ENCODE data around the gene KDM1B. TPM values are rescaled to one million over a fixed set of nuclear protein-coding genes. Genes with fewer than 3 reads are reported as not detected.

Gene KDM1B
- total and polyA plus RNA-seq, 9 of the 15 experiments (the other 6 are each of a cell fraction or from before 2014, with no cell fraction given) = 1.4 to 58.9 (median 36.3) TPM

- TF ChIP-seq, protein P1, sequence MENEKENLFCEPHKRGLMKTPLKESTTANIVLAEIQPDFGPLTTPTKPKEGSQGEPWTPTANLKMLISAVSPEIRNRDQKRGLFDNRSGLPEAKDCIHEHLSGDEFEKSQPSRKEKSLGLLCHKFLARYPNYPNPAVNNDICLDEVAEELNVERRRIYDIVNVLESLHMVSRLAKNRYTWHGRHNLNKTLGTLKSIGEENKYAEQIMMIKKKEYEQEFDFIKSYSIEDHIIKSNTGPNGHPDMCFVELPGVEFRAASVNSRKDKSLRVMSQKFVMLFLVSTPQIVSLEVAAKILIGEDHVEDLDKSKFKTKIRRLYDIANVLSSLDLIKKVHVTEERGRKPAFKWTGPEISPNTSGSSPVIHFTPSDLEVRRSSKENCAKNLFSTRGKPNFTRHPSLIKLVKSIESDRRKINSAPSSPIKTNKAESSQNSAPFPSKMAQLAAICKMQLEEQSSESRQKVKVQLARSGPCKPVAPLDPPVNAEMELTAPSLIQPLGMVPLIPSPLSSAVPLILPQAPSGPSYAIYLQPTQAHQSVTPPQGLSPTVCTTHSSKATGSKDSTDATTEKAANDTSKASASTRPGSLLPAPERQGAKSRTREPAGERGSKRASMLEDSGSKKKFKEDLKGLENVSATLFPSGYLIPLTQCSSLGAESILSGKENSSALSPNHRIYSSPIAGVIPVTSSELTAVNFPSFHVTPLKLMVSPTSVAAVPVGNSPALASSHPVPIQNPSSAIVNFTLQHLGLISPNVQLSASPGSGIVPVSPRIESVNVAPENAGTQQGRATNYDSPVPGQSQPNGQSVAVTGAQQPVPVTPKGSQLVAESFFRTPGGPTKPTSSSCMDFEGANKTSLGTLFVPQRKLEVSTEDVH (IDR thresholded peaks at IDR 0.05; ENCODE audit: low read depth, partially characterized antibody) = no peak
- TF ChIP-seq ZNF232 (CRISPR knock-in tag; IDR thresholded peaks at IDR 0.05) (no peak), GATAD2B (IDR thresholded peaks at IDR 0.05; ENCODE audit: borderline replicate concordance) (peak; percentile 84; the same call in 1 of the 2 replicates), MBD2 (IDR thresholded peaks at IDR 0.05; ENCODE audit: borderline replicate concordance, low read depth) (no peak), NR0B1 (IDR thresholded peaks at IDR 0.05; ENCODE audit: partially characterized antibody) (no peak), ETS2 (tag; IDR thresholded peaks at IDR 0.05; ENCODE audit: borderline replicate concordance, poor library complexity, severe bottlenecking) (no peak), E2F6 (IDR thresholded peaks at IDR 0.05; ENCODE audit: borderline replicate concordance in 1 of 2, extremely low read depth in 1 of 2, insufficient read depth in 1 of 2, insufficient read length in 1 of 2, low read depth in 1 of 2, low read length in 1 of 2, poor library complexity in 1 of 2, severe bottlenecking in 1 of 2) (peak in 1 of 2 experiments; percentile 67), ZNF146 (CRISPR knock-in tag; IDR thresholded peaks at IDR 0.05; ENCODE audit: unreplicated experiment) (no peak), PHF21A (IDR thresholded peaks at IDR 0.05; ENCODE audit: borderline replicate concordance, low read depth) (no peak), MCM3 (IDR thresholded peaks at IDR 0.05) (no peak), NUFIP1 (IDR thresholded peaks at IDR 0.05; ENCODE audit: partially characterized antibody) (no peak), CTBP1 (IDR thresholded peaks at IDR 0.05; ENCODE audit: borderline replicate concordance) (peak; percentile 99), DNMT1 (IDR thresholded peaks at IDR 0.05) (no peak)
- TF ChIP-seq, protein P2, sequence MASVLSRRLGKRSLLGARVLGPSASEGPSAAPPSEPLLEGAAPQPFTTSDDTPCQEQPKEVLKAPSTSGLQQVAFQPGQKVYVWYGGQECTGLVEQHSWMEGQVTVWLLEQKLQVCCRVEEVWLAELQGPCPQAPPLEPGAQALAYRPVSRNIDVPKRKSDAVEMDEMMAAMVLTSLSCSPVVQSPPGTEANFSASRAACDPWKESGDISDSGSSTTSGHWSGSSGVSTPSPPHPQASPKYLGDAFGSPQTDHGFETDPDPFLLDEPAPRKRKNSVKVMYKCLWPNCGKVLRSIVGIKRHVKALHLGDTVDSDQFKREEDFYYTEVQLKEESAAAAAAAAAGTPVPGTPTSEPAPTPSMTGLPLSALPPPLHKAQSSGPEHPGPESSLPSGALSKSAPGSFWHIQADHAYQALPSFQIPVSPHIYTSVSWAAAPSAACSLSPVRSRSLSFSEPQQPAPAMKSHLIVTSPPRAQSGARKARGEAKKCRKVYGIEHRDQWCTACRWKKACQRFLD (CRISPR knock-in tag; IDR thresholded peaks at IDR 0.05) = no peak
These were observed at the start of gene KDM1B (continued) for GRCh38 chr6:18155150-18155863.

Data from K562 (cell line).